ENCODE results near the gene RPEL1.
"Not testable (repeated sequence)": the region's sequence is repeated elsewhere in the genome, so short reads cannot be mapped to it uniquely, and the experiment has no call there.

RPEL1 gene

DNA sequence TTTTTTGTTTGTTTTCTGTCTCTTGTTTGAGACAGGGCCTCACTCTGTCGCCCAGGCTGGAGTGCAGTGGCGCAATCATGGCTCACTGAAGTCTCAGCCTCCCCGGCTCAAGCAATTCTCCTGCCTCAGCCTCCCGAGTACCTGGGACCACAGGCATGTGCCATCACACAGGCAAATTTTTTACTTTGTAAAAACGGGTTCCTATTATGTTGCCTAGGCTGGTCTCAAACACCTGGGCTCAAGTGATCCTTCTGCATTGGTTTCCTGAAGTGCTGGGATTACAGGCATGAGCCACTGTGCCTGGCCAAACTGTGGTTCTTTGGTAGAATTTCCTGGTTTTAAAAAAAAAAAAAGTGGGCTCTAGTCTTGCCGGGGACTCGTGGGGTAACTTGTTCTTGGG is at the start of gene RPEL1:
TSS of gene RPEL1 (plus strand) at position 301 of the 400 bp plus-strand sequence. CDS start 110 bp downstream, outside the sequence.
- not testable (repeated sequence) for DNase-seq (ENCODE audit: low read depth in 1 of 2, low spot score in 1 of 2)

DNA sequence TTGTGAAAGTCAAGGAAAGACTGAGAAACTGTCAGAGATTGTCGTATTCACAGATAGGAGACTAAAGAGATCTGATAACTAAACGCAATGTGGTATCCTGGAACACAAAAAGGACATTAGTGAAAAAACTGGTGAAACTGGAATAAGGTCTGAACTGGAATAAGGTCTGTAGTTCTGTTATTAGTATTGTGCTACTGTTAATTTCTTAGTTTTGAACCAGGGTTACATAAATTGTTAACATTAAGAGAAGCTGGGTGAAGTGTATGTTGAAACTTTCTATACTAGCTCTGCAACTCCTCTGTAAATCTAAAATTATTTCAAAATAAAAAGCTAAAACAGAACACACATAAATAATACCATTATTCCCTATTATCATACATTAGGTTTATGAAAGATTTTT is 49.2 kb upstream of the RPEL1 start:
- DNase-seq (ENCODE audit: low read depth in 1 of 2, low spot score in 1 of 2): no peak

DNA sequence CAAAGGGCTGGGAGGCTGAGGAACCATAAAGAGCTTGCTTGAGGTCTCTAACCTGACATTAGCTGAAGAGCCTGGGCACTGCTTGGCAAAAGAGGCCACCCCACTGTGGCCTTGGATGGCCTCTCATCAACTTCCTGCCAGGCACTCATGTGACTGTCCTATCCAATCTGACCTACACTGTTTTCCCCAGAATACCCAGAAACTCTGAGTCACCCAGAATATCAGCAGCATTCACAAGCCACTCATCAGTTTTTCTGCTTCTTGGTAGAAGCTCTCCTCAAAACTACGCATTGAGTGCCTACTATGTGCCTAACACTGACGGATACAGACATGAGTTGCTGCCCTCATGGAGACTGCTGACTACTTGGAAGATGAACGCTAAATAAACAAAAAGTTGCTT is 48.5 kb upstream of the RPEL1 start:
- no peak for DNase-seq (ENCODE audit: low read depth in 1 of 2, low spot score in 1 of 2)

DNA sequence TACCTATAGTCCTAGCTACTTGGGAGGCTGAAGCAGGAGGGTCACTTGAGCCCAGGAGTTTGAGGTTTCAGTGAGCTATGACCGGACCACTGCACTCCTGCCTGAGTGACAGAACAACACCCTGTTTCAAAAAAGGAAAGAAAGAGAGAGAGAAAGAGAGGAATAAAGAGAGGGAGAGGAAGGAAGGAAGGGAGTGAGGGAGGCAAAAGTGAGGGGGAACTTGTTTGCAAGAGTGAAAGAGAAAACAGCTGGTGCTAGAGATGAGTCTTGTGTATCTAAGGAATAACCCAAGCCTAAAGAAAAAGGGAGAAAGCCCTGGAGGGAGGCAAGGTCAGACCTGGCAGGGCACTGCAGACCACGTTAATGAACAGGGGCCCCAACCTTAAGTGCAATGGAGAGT is 47.8 kb upstream of the RPEL1 start:
- DNase-seq (ENCODE audit: low read depth in 1 of 2, low spot score in 1 of 2): no peak

DNA sequence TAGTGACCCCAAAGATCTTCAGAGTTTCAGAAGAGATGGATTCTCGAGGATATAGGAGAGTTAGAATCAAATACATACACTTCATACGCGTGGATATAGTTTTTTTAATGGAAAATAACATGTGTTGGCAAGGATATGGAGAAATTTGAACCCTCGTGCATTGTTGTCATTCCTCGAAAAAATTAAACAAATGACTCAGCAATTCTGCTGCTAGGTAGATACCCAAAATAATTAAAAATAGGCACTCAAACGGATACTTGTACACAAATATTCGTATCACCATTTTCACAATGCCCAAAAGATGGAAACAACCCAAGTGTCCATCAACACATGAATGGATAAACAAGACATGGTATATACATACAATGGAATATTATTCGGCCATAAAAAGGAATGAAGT is 47.0 kb upstream of the RPEL1 start:
- DNase-seq (ENCODE audit: low read depth in 1 of 2, low spot score in 1 of 2): no peak

DNA sequence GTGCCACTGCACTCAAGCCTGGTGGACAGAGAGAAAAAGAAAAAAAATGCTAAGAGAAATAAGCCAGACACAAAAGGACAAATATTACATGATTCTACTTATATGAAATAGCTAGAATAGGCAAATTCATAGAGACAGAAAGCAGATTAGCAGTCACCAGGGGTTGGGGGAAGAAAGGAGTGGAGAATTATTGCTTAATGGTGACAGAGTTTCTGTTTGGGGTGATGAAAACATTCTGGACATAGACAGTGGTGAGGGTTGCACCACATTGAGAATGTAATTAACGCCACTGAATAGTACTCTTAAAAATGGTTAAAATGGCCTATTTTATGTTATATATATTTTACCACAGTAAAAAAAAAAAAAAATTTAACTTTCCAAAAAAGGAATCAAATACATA is 46.2 kb upstream of the RPEL1 start:
- no peak for DNase-seq (ENCODE audit: low read depth in 1 of 2, low spot score in 1 of 2)

DNA sequence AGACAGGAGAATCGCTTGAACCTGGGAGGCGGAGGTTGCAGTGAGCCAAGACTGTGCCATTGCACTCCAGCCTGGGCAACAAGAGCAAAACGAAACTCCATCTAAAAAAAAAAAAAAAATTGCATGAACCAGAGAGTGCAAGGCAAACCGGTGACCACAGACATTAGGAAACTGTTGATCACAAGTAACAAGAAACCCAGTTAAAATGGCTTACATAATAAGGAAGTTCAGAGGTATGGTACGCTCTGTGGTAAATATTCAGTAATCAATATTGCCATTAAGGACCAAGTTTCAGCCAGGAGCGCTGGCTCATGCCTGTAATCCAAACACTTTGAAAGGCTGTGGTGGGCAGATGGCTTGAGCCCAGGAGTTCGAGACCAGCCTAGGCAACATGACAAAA is 43.4 kb upstream of the RPEL1 start:
- DNase-seq (ENCODE audit: low read depth in 1 of 2, low spot score in 1 of 2): no peak

DNA sequence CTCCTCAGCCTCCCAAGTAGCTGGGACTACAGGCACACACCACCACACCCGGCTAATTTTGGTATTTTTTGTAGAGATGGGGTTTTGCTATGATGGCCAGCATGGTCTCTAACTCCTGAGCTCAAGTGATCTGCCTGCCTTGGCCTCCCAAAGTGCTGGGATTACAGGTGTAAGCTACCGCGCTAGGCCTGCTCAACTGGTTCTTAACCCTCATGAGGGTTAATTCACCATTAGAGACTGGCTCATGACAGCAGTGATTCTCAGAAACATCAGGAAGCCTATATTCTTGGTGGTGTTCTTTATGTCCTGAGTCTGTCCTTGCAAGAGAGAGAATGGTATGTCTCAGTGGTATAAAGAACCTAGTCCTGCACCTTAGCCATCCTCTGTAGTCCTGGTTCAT is 42.2 kb upstream of the RPEL1 start:
- DNase-seq (ENCODE audit: low read depth in 1 of 2, low spot score in 1 of 2): no peak

DNA sequence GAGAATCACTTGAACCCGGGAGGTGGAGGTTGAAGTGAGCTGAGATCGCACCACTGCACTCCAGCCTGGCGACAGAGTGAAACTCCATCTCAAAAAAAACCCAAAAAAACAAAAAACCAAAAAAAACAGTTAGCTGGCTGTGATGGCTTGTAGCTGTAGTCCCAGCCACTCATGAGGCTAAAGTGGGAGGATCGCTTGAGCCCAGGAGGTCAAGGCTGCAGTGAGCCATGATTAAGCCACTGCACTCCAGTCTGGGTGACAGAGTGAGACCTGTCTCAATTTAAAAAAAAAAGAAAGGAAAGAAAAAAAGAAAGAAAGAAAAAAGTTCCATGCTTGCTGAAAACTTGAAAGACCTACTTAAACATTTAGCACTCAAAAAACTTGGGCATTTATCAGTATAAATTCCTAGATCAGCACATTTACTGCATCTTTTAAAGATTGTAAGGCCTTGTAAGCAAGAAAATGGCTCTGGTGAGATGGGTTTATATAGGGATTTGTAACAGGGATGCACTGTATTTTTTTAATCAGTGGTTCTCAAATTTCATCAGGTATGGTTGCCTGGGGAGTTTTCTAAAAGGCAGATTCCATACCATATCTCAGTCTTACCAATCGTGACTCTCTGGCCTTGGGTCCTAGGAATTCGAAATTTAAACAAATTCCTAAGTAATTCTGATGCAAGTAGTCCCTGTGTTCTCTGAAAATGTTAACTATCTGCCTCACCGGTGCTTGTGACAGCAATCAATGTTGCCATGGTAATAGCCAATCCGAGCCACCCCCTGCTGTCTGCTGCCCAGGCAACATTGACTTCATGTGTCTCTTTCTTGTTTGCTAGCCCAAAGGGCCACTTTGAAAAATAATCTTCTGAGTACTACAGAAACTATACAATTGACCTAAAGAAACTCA is 41.1 kb upstream of the RPEL1 start:
- DNase-seq (ENCODE audit: low read depth in 1 of 2, low spot score in 1 of 2): no peak

DNA sequence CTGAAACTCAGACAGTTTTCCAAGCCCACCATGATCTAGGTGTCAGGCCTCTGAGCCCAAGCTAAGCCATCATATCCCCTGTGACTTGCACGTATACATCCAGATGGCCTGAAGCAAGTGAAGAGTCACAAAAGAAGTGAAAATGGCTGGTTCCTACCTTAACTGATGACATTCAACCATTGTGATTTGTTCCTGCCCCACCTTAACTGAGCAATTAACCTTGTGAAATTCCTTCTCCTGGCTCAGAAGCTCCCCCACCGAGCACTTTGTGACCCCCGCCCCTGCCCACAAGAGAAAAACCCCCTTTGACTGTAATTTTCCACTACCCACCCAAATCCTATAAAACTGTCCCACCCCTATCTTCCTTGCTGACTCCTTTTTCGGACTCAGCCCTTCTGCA is 40.3 kb upstream of the RPEL1 start:
- not testable (repeated sequence) for DNase-seq (ENCODE audit: low read depth in 1 of 2, low spot score in 1 of 2)

DNA sequence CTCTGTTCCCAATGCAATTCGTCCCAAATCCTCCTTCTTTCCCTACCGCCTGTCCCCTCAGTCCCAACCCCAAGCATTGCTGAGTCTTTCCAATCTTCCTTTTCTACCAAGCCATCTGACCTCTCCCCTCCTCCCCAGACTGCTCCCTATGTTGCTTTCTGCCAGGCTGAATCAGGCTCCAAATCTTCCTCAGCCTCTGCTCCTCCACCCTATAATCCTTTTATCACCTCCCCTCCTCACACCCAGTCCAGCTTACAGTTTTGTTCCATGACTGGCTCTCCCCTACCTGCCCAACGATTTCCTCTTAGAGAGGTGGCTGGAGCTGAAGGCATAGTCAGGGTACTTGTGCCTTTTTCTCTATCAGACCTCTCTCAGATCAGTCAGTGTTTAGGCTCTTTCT is 39.0 kb upstream of the RPEL1 start:
- not testable (repeated sequence) for DNase-seq (ENCODE audit: low read depth in 1 of 2, low spot score in 1 of 2)

DNA sequence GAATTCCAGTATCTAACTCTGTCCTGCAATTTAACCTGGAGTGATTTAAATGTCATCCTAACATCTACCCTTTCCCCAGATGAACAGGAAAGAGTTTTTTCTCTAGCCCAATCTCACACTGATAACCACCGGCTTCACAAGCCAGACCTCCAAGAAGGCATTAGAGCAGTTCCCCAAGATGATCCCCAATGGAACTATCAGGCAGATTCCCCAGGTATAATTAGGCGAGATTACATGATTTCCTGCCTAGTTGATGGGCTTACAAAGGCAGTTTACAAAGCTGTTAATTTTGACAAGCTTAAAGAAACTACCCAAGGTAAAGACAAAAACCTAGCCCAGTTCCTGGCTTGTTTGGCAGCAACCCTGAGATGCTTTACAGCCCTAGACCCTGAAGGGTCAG is 38.5 kb upstream of the RPEL1 start:
- DNase-seq (ENCODE audit: low read depth in 1 of 2, low spot score in 1 of 2): no peak

DNA sequence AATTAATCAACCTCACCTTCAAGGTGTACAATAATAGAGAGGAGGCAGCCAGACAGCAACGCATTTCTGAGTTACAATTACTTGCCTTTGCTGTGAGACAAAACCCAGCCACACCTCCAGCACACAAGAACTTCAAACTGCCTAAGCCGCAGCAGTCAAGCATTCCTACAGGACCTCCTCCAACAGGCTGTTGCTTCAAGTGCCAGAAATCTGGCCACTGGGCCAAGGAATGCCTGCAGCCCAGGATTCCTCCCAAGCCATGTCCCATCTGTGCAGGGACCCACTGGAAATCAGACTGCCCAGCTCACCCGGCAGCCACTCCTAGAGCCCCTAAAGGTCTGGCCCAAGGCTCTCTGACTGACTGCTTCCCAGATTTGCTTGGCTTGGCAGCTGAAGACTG is 38.0 kb upstream of the RPEL1 start:
- not testable (repeated sequence) for DNase-seq (ENCODE audit: low read depth in 1 of 2, low spot score in 1 of 2)

DNA sequence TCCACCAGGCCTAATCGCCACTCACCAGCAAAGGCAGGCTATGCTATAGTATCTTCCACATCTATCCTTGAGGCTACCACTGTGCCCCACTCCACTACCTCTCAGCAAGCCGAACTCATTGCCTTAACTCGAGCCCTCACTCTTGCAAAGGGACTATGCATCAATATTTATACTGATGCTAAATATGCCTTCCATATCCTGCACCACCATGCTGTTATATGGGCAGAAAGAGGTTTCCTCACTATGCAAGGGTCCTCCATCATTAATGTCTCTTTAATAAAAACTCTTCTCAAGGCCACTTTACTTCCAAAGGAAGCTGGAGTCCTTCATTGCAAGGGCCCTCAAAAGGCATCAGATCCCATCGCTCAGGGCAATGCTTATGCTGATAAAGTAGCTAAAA is 35.4 kb upstream of the RPEL1 start:
- not testable (repeated sequence) for DNase-seq (ENCODE audit: low read depth in 1 of 2, low spot score in 1 of 2)

DNA sequence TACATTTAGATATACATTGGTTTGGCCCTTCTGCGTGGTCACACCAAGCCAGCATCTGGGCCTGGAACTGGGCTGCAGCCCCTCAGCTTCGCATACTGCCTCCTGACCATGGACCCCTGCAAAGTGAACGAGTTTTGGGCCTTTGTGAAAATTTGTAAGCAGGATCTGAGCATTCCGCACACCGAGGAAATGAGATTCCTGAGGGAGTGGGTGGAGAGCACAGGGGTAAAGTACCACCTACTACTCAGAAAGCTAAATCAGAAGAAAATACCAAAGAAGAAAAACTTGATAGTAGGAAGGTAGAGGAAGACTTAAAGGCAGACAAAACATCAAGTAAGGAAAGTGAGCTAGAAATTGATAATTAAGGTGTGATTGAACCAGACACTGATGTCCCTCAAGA is 30.1 kb upstream of the RPEL1 start:
- no peak for DNase-seq (ENCODE audit: low read depth in 1 of 2, low spot score in 1 of 2)

DNA sequence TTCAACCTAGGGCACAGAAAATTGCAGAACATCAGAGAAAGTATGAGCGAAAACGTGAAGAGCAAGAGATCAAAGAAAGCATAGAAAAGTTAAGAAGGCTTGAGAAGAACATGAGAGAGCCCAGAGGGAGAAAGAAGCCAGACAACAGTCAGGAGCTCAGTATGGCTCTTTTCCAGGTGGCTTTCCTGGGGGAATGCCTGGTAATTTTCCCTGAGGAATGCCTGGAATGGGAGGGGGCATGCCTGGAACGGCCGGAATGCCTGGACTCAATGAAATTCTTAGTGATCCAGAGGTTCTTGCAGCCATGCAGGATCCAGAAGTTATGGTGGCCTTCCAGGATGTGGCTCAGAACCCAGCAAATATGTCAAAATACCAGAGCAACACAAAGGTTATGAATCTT is 29.3 kb upstream of the RPEL1 start:
- not testable (repeated sequence) for DNase-seq (ENCODE audit: low read depth in 1 of 2, low spot score in 1 of 2)

DNA sequence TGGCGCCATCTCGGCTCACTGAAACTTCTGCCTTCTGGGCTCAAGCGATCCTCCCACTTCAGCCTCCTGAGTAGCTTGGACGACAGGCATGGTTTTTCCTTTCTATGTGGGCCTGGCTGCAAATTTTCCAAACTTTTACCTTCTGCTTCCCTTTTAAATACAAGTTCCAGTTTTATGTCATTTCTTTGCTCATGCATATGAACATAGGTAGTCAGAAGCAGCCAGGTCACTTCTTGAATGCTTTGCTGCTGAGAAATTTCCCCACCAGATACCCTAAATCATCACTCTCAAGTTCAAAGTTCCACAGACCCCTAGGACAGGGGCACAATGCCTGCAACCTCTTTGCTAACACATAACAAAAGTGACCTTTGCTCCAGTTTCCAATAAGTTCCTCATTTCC is 21.6 kb upstream of the RPEL1 start:
- no peak for DNase-seq (ENCODE audit: low read depth in 1 of 2, low spot score in 1 of 2)

DNA sequence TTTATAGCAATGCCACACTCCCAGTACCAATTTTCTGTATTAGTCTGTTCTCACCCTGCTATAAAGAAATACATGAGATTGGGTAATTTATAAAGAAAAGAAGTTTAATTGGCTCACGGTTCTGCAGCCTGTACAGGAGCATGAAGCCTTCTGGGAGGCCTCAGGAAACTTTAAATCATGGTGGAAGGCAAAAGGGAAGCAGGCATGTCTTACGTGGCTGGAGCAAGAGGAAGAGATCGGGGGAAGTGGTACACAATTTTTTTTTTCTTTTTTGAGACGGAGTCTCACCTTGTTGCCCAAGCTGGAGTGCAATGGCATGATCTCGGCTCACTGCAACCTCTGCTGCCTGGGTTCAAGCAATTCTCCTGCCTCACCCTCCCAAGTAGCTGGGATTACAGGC is 21.0 kb upstream of the RPEL1 start:
- not testable (repeated sequence) for DNase-seq (ENCODE audit: low read depth in 1 of 2, low spot score in 1 of 2)

DNA sequence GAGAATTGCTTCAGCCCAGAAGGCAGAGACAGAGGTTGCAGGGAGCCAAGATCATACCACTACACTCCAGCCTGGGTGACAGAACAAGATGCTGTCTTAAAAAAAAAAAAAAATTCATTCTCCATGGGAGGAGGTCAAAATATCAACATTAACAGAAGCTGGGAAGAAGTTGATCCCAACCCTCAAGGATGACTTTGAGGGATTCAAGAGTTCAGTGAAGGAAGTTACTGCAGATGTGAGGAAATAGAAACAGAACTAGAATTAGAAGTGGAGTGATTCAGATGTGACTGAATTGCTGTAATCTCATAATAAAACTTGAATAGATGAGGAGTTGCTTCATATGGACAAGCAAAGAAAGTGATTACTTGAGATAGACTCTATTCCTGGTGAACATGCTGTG is 19.7 kb upstream of the RPEL1 start:
- DNase-seq (ENCODE audit: low read depth in 1 of 2, low spot score in 1 of 2): no peak

DNA sequence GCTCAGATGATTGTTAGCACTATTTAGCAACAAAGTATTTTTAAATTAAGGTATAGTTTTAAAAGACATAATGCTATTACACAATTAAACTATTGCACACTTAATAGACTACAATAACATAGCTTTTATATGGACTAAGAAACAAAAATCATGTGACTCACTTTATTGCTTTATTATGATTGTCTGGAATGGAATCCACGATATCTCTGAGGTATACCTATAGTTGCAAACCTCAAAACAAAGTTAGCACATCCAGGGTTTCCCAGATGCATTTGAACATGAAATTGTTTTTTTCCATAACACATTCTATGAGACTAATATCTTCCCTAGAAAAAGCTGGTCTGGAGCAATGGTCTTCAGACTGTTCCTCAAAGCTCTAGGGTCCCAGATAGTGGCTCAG is 18.3 kb upstream of the RPEL1 start:
- no peak for DNase-seq (ENCODE audit: low read depth in 1 of 2, low spot score in 1 of 2)

DNA sequence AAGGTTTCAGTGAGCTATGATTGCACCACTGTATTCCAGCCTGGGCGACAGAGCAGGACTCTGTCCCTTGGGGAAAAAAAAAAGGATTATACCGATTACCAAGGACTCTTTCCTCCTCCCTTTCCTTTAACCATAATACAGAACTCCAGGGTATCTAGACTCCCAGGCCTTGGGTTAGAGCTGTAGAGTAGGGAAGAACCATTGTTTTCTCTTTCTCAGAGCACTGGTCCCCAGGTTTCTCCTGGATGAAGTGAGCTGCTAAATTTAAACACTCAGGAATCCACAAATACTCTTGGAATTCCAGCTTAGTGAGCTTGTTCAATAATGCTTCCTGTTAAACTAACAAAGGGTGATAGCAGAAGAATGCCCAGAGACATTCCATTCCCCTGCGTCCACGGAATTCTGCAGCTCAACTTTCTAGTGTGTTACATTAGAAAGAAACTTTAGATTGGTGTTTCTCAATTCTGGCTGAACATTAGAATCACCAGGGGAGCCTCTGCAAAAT is 14.6 kb upstream of the RPEL1 start:
- DNase-seq (ENCODE audit: low read depth in 1 of 2, low spot score in 1 of 2): no peak

DNA sequence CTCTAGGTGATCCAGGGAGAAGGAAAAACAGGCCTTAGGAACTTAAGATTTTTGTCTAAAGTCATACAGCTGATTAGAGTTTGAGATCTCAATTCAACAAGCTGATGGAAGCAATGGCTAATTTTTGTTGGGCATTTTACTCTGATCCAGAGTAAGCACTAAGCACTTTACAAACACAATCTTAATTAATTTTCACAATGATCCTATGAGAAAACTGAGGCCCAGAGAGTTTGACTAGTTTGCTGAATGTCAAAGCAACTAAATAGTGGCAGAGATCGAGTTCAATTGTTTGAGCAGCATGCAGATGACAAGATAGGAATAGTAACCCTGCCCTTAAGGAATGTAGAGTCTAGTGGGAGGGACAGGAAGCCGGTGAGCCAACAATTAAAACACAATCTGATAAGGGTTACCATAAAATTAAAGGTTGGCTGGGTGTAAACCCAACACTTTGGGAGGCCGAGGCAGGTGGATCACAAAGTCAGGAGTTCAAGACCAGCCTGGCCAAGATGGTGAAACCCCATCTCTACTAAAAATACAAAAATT is 13.5 kb upstream of the RPEL1 start:
- DNase-seq (ENCODE audit: low read depth in 1 of 2, low spot score in 1 of 2): no peak

Measured in activated CD4-positive, alpha-beta T cell treated with anti-CD3 and anti-CD28 coated beads, Interleukin-2, amount 50 U/mL, for 24 hours (primary cell).